ENCODE data around the gene RAB9A.
"Not testable (repeated sequence)": the region's sequence is repeated elsewhere in the genome, so short reads cannot be mapped to it uniquely, and the experiment has no call there.

GRCh38 chrX:13641684-13642083 lies 47.2 kb upstream of the RAB9A start:
- not testable (repeated sequence) for TF ChIP-seq RCOR1 (IDR thresholded peaks at IDR 0.05; ENCODE audit: low read length); CTCF (IDR thresholded peaks at IDR 0.05); POLR2AphosphoS5 (IDR thresholded peaks at IDR 0.05; ENCODE audit: low read depth, low read length); RXRA (IDR thresholded peaks at IDR 0.05; ENCODE audit: borderline replicate concordance, low read depth); PBX3 (IDR thresholded peaks at IDR 0.05); USF1 (IDR thresholded peaks at IDR 0.05; ENCODE audit: borderline replicate concordance, low read depth); GATA2 (CRISPR knock-in tag; IDR thresholded peaks at IDR 0.05); SMC3 (IDR thresholded peaks at IDR 0.05; ENCODE audit: low read depth, low read length)

All from SK-N-SH (cell line).